A549 (cell line): ENCODE results near the gene C6.

Experiments used
- CTCF ChIP-seq: fragments of >200 bp; sonication (Bioruptor Twin); formaldehyde crosslinking; IDR thresholded peaks from 3 replicates; pipeline ENCODE4 v1.5.1; 2016
- MYC ChIP-seq: IDR thresholded peaks from 2 replicates; pipeline ENCODE4 v1.6.1; 2012; ENCODE audit warnings: mild to moderate bottlenecking, inconsistent platforms, low read length, improper control_type of control experiment, borderline replicate concordance

- TF ChIP-seq CTCF (no peak), MYC (no peak)
Measured at GRCh38 chr5:41250351-41250987, 37.1 kb upstream of the C6 start.
